ENCODE data around the gene IPCEF1.

Gene IPCEF1

GRCh38 chr6:154157706-154158105, 198.9 kb downstream of the IPCEF1 start:
- peaks cover 6% of the 10 kb centered on the region for H3K36me3 Mint-ChIP-seq (ENCODE audit: low read depth)
- H3K4me3 Mint-ChIP-seq = peak overlapping the region; percentile 72
- H3K4me1 Mint-ChIP-seq = peaks cover 44% of the 10 kb centered on the region
- H3K9me3 Mint-ChIP-seq = no peaks in the 10 kb centered on the region
- H3K27me3 Mint-ChIP-seq = no peaks in the 10 kb centered on the region
- DNase-seq (no peak), ATAC-seq (no peak)
- peak overlapping the region; percentile 80 for H3K27ac Mint-ChIP-seq

- peak; percentile 46 for ATAC-seq
- H3K4me3 Mint-ChIP-seq = peak overlapping the region; percentile 72
- DNase-seq = peak; percentile 38
- no peaks in the 10 kb centered on the region for H3K27me3 Mint-ChIP-seq
- H3K27ac Mint-ChIP-seq = peak overlapping the region; percentile 80
- peaks cover 44% of the 10 kb centered on the region for H3K4me1 Mint-ChIP-seq
- H3K36me3 Mint-ChIP-seq (ENCODE audit: low read depth) = peaks cover 6% of the 10 kb centered on the region
- H3K9me3 Mint-ChIP-seq = no peaks in the 10 kb centered on the region
Measured at GRCh38 chr6:154157082-154157481, 199.5 kb downstream of the IPCEF1 start.

- Mint-ChIP-seq H3K4me3 (peak overlapping the region; percentile 72), H3K4me1 (peaks cover 44% of the 10 kb centered on the region), H3K27ac (peak overlapping the region; percentile 80), H3K27me3 (no peaks in the 10 kb centered on the region), H3K9me3 (no peaks in the 10 kb centered on the region), H3K36me3 (ENCODE audit: low read depth) (peaks cover 6% of the 10 kb centered on the region)
- DNase-seq (peak; percentile 64), ATAC-seq (peak; percentile 94)
Measured at GRCh38 chr6:154156135-154156896, 200.3 kb downstream of the IPCEF1 start.

- ATAC-seq = no peak
Measured at GRCh38 chr6:154154389-154154967, 202.1 kb downstream of the IPCEF1 start.

GRCh38 chr6:154143753-154144152, 212.8 kb downstream of the IPCEF1 start:
- ATAC-seq = no peak
- no peaks in the 10 kb centered on the region for H3K9me3 Mint-ChIP-seq

More at GRCh38 chr6:154154389-154154967, 202.1 kb downstream of the IPCEF1 start:
- H3K27ac Mint-ChIP-seq = no peak overlapping the region
- H3K27me3 Mint-ChIP-seq = no peaks in the 10 kb centered on the region
- H3K4me3 Mint-ChIP-seq = no peak overlapping the region
- no peaks in the 10 kb centered on the region for H3K9me3 Mint-ChIP-seq
- H3K4me1 Mint-ChIP-seq = peaks cover 44% of the 10 kb centered on the region
- H3K36me3 Mint-ChIP-seq (ENCODE audit: low read depth) = peaks cover 5% of the 10 kb centered on the region
- DNase-seq = peak; percentile 63

GRCh38 chr6:154140743-154141142, 215.9 kb downstream of the IPCEF1 start:
- peaks cover 7% of the 10 kb centered on the region for H3K27me3 Mint-ChIP-seq
- no peak overlapping the region for H3K27ac Mint-ChIP-seq
- H3K4me1 Mint-ChIP-seq = no peaks in the 10 kb centered on the region
- no peak overlapping the region for H3K4me3 Mint-ChIP-seq
- DNase-seq = no peak
- no peaks in the 10 kb centered on the region for H3K36me3 Mint-ChIP-seq (ENCODE audit: low read depth)
- no peaks in the 10 kb centered on the region for H3K9me3 Mint-ChIP-seq
- peak; percentile 33 for ATAC-seq

More at GRCh38 chr6:154143753-154144152, 212.8 kb downstream of the IPCEF1 start:
- H3K4me1 Mint-ChIP-seq = no peaks in the 10 kb centered on the region
- no peak overlapping the region for H3K4me3 Mint-ChIP-seq
- H3K27me3 Mint-ChIP-seq = peaks cover 7% of the 10 kb centered on the region
- H3K27ac Mint-ChIP-seq = no peak overlapping the region
- H3K36me3 Mint-ChIP-seq (ENCODE audit: low read depth) = no peaks in the 10 kb centered on the region
- DNase-seq = no peak

- H3K36me3 Mint-ChIP-seq (ENCODE audit: low read depth) = no peaks in the 10 kb centered on the region
- ATAC-seq (no peak), DNase-seq (no peak)
- no peaks in the 10 kb centered on the region for H3K4me1 Mint-ChIP-seq
- H3K4me3 Mint-ChIP-seq = no peak overlapping the region
- H3K9me3 Mint-ChIP-seq = no peaks in the 10 kb centered on the region
- H3K27ac Mint-ChIP-seq = no peak overlapping the region
- H3K27me3 Mint-ChIP-seq = peaks cover 7% of the 10 kb centered on the region
Measured at GRCh38 chr6:154139892-154140291, 216.7 kb downstream of the IPCEF1 start.

- Mint-ChIP-seq H3K4me1 (no peaks in the 10 kb centered on the region), H3K4me3 (no peak overlapping the region), H3K9me3 (no peaks in the 10 kb centered on the region), H3K27me3 (peaks cover 7% of the 10 kb centered on the region), H3K36me3 (ENCODE audit: low read depth) (no peaks in the 10 kb centered on the region), H3K27ac (no peak overlapping the region)
- no peak for DNase-seq
- no peak for ATAC-seq
Measured at GRCh38 chr6:154138793-154139192, 217.8 kb downstream of the IPCEF1 start.

- Mint-ChIP-seq H3K4me1 (no peaks in the 10 kb centered on the region), H3K4me3 (no peak overlapping the region), H3K36me3 (ENCODE audit: low read depth) (no peaks in the 10 kb centered on the region), H3K27me3 (no peaks in the 10 kb centered on the region), H3K27ac (no peak overlapping the region), H3K9me3 (no peaks in the 10 kb centered on the region)
- ATAC-seq = no peak
- DNase-seq = no peak
Measured at GRCh38 chr6:154134471-154135147, 222.0 kb downstream of the IPCEF1 start.

- Mint-ChIP-seq H3K4me1 (peaks cover 3% of the 10 kb centered on the region), H3K27me3 (no peaks in the 10 kb centered on the region), H3K4me3 (no peak overlapping the region), H3K27ac (no peak overlapping the region), H3K36me3 (ENCODE audit: low read depth) (no peaks in the 10 kb centered on the region), H3K9me3 (no peaks in the 10 kb centered on the region)
- DNase-seq = no peak
- ATAC-seq = no peak
Measured at GRCh38 chr6:154127657-154128056, 228.9 kb downstream of the IPCEF1 start.

- H3K27ac Mint-ChIP-seq = no peak overlapping the region
- ATAC-seq (no peak), DNase-seq (no peak)
- no peak overlapping the region for H3K4me3 Mint-ChIP-seq
- H3K9me3 Mint-ChIP-seq = no peaks in the 10 kb centered on the region
- H3K4me1 Mint-ChIP-seq = peaks cover 3% of the 10 kb centered on the region
- no peaks in the 10 kb centered on the region for H3K27me3 Mint-ChIP-seq
- no peaks in the 10 kb centered on the region for H3K36me3 Mint-ChIP-seq (ENCODE audit: low read depth)
Measured at GRCh38 chr6:154125421-154125820, 231.2 kb downstream of the IPCEF1 start.

GRCh38 chr6:154123155-154123956, 233.2 kb downstream of the IPCEF1 start:
- no peak for ATAC-seq
- H3K27me3 Mint-ChIP-seq = peaks cover 6% of the 10 kb centered on the region
- peaks cover 3% of the 10 kb centered on the region for H3K4me1 Mint-ChIP-seq
- no peaks in the 10 kb centered on the region for H3K36me3 Mint-ChIP-seq (ENCODE audit: low read depth)
- no peaks in the 10 kb centered on the region for H3K9me3 Mint-ChIP-seq
- H3K4me3 Mint-ChIP-seq = no peak overlapping the region
- DNase-seq = no peak
- H3K27ac Mint-ChIP-seq = no peak overlapping the region

- peaks cover 6% of the 10 kb centered on the region for H3K27me3 Mint-ChIP-seq
- no peaks in the 10 kb centered on the region for H3K36me3 Mint-ChIP-seq (ENCODE audit: low read depth)
Measured at GRCh38 chr6:154122195-154122925, 234.2 kb downstream of the IPCEF1 start.

GRCh38 chr6:154117485-154117884, 239.1 kb downstream of the IPCEF1 start:
- DNase-seq (no peak), ATAC-seq (no peak)
- Mint-ChIP-seq H3K27ac (no peak overlapping the region), H3K4me1 (no peaks in the 10 kb centered on the region), H3K27me3 (peaks cover 11% of the 10 kb centered on the region), H3K9me3 (no peaks in the 10 kb centered on the region), H3K36me3 (ENCODE audit: low read depth) (no peaks in the 10 kb centered on the region), H3K4me3 (no peak overlapping the region)

More at GRCh38 chr6:154122195-154122925, 234.2 kb downstream of the IPCEF1 start:
- no peak for DNase-seq
- H3K27ac Mint-ChIP-seq = no peak overlapping the region
- peaks cover 3% of the 10 kb centered on the region for H3K4me1 Mint-ChIP-seq
- H3K4me3 Mint-ChIP-seq = no peak overlapping the region
- ATAC-seq = no peak
- H3K9me3 Mint-ChIP-seq = no peaks in the 10 kb centered on the region
